ENCODE measurements around the gene LPCAT4. TPM values are rescaled to one million over a fixed set of nuclear protein-coding genes. Genes with fewer than 3 reads are reported as not detected.

LPCAT4 gene
- total and polyA plus RNA-seq, 2 of the 8 experiments (the other 6 are each of a cell fraction or from before 2014, with no cell fraction given): 69.3 to 109 TPM

DNA sequence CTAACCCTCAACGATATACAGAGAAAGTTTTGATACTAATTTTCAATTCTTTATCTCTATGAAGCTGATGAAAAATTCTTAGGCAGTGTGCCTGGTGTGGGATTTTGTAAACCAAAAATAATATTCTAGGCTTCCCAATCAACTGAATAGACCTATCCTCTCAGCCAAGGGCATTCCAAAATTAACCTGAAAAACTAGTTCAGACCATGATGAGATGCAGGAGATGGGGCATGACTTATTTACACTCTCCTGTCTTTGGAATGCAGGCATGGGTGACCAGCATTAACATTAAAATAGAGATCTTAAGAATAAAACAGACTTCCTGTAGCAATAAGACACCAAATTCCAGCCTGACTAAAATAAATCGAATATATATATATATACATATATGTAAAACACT, 7.8 kb upstream of the LPCAT4 start (continued):
- TF ChIP-seq EZH2 (IDR thresholded peaks at IDR 0.05; ENCODE audit: low read depth, low read length, severe bottlenecking) (no peak), CBX8 (IDR thresholded peaks at IDR 0.05; ENCODE audit: borderline replicate concordance, low read depth, low read length) (no peak), CREB1 (IDR thresholded peaks at IDR 0.05) (no peak), SUZ12 (IDR thresholded peaks at IDR 0.05; ENCODE audit: low read length) (no peak), EGR1 (IDR thresholded peaks at IDR 0.05; ENCODE audit: borderline replicate concordance, low read depth, low read length) (no peak)

Measured in H1 (cell line).